Stimulated activated CD4-positive, alpha-beta T cell treated with anti-CD3 and anti-CD28 coated beads, Interleukin-15, amount 100 ng/mL, for 24 hours (primary cell): ENCODE results near the gene RAB38.

Source experiments
- DNase-seq: peaks from one replicate; pipeline ENCODE4 v3.0.0-alpha.2; 2020

The RAB38 gene

GRCh38 chr11:88101881-88102597 is 73.2 kb downstream of the RAB38 start:
- no peak for DNase-seq

- DNase-seq = no peak
Measured at GRCh38 chr11:88100151-88100550, 75.1 kb downstream of the RAB38 start.

GRCh38 chr11:88098289-88098688 is 77.0 kb downstream of the RAB38 start:
- DNase-seq = no peak

GRCh38 chr11:88089134-88089533 is 86.1 kb downstream of the RAB38 start:
- no peak for DNase-seq

GRCh38 chr11:88087337-88087736 is 87.9 kb downstream of the RAB38 start:
- DNase-seq = no peak

- DNase-seq = no peak
Measured at GRCh38 chr11:88086297-88086696, 88.9 kb downstream of the RAB38 start.

GRCh38 chr11:88070437-88070836 is 104.8 kb downstream of the RAB38 start:
- DNase-seq = no peak

- no peak for DNase-seq
Measured at GRCh38 chr11:88068848-88069554, 106.2 kb downstream of the RAB38 start.

GRCh38 chr11:88066090-88066489 is 109.2 kb downstream of the RAB38 start:
- DNase-seq = no peak

- no peak for DNase-seq
Measured at GRCh38 chr11:88064097-88064705, 111.0 kb downstream of the RAB38 start.
